CD4-positive, CD25-positive, alpha-beta regulatory T cell (primary cell): ENCODE measurements around the gene RPS27A. TPM values are rescaled to one million over a fixed set of nuclear protein-coding genes. Genes with fewer than 3 reads are reported as not detected.
A peak's percentile ranks its signal among the peaks of the same experiment; 100 is the strongest.
"Not testable (repeated sequence)": the region's sequence is repeated elsewhere in the genome, so short reads cannot be mapped to it uniquely, and the experiment has no call there.

Source experiments
- ATAC-seq, 2 donors: fragments of 150-1000 bp; cut with Tn5 transposase; one replicate each; pipeline ENCODE4 v1.10.0; 2021; ENCODE audit warnings: low read depth in 2 of 2, moderate number of reproducible peaks in 2 of 2, moderate library complexity in 1 of 2
- DNase-seq, 3 donors: peaks; one replicate each; pipeline versions ENCODE4 v3.0.0 to v3.0.0-alpha.2; 2012 to 2022; ENCODE audit warnings: mixed read lengths in 1 of 3
- H3K27ac ChIP-seq: one replicate; pipeline ENCODE4 v1.7.0; 2013; ENCODE audit warnings: mild to moderate bottlenecking, low read length; ENCODE audit not compliant: insufficient read depth, poor library complexity, severe bottlenecking
- H3K27me3 ChIP-seq: one replicate; pipeline ENCODE4 v1.7.0; 2013; ENCODE audit warnings: low read length; ENCODE audit not compliant: control insufficient read depth, insufficient read depth
- H3K36me3 ChIP-seq: one replicate; pipeline ENCODE4 v1.7.0; 2013; ENCODE audit warnings: mild to moderate bottlenecking, low read length, moderate library complexity; ENCODE audit not compliant: control insufficient read depth, insufficient read depth
- H3K4me1 ChIP-seq: 2 replicates; pipeline ENCODE4 v1.7.0; 2013; ENCODE audit warnings: mild to moderate bottlenecking, low read length; ENCODE audit not compliant: insufficient read depth, control insufficient read depth, poor library complexity, severe bottlenecking
- H3K4me3 ChIP-seq: one replicate; pipeline ENCODE4 v1.7.0; 2013; ENCODE audit warnings: low read depth, mild to moderate bottlenecking, low read length, moderate library complexity
- H3K9me3 ChIP-seq, 2 experiments: 1 replicate in 1 of 2; 2 replicates in 1 of 2; pipeline ENCODE4 v1.7.0; 2013; ENCODE audit warnings: low read length in 2 of 2, mild to moderate bottlenecking in 1 of 2, moderate library complexity in 1 of 2; ENCODE audit not compliant: control insufficient read depth in 2 of 2
- H3K27ac Mint-ChIP-seq, 3 donors: one replicate each; pipeline ENCODE4 v1.8.0; 2020 to 2022; ENCODE audit warnings: mild to moderate bottlenecking in 3 of 3, mixed read lengths in 3 of 3, moderate library complexity in 2 of 3
- H3K27me3 Mint-ChIP-seq: one replicate; pipeline ENCODE4 v1.8.0; 2022; ENCODE audit warnings: mild to moderate bottlenecking, mixed read lengths
- H3K36me3 Mint-ChIP-seq: one replicate; pipeline ENCODE4 v1.8.0; 2020; ENCODE audit warnings: mixed read lengths
- H3K4me1 Mint-ChIP-seq, 4 donors: one replicate each; pipeline ENCODE4 v1.8.0; 2020 to 2022; ENCODE audit warnings: mixed read lengths in 4 of 4, mild to moderate bottlenecking in 1 of 4
- H3K4me3 Mint-ChIP-seq, 4 donors: one replicate each; pipeline ENCODE4 v1.8.0; 2020 to 2022; ENCODE audit warnings: mild to moderate bottlenecking in 4 of 4, mixed read lengths in 4 of 4, moderate library complexity in 3 of 4
- H3K9me3 Mint-ChIP-seq, 7 donors: one replicate each; pipeline ENCODE4 v1.8.0; 2020 to 2022; ENCODE audit warnings: mixed read lengths in 7 of 7, mild to moderate bottlenecking in 3 of 7, moderate library complexity in 2 of 7
- polyA plus RNA-seq, 4 donors: library from polyadenylated mRNA; unstranded; fragments of 300-500 nt; fragmentation: Illumina TruSeq; gene quantifications; one replicate each; pipeline ENCODE4 v1.2.3, GENCODE V29; 2021
- total RNA-seq: library from RNA; stranded (reverse); gene quantifications from one replicate; pipeline ENCODE4 v1.2.3, GENCODE V29; 2022

Gene RPS27A
- total and polyA plus RNA-seq, 5 donors from 2014 or later, result 1,249 to 3,459 (median 2,464) TPM

- not testable (repeated sequence) for H3K27me3 Mint-ChIP-seq, H3K27ac Mint-ChIP-seq, H3K9me3 Mint-ChIP-seq, H3K27me3 ChIP-seq, DNase-seq, H3K4me1 ChIP-seq, ATAC-seq, H3K27ac ChIP-seq, H3K4me3 Mint-ChIP-seq, H3K9me3 ChIP-seq, H3K4me3 ChIP-seq
- peaks cover 6 to 10% (median 7%) of the 10 kb centered on the region in 4 donors for H3K4me1 Mint-ChIP-seq
- peaks cover 48% of the 10 kb centered on the region for H3K36me3 ChIP-seq
- H3K36me3 Mint-ChIP-seq, result peaks cover 28% of the 10 kb centered on the region
Measured at GRCh38 chr2:55241582-55241981, 9.1 kb downstream of the RPS27A start.

GRCh38 chr2:55242617-55243016 is 10.1 kb downstream of the RPS27A start:
- no peak overlapping the region for H3K4me3 ChIP-seq
- Mint-ChIP-seq H3K27ac (peak overlapping the region in 1 of 3 donors; percentile 21), H3K4me1 (peaks cover 6 to 10% (median 9%) of the 10 kb centered on the region in 4 donors), H3K27me3 (no peaks in the 10 kb centered on the region), H3K36me3 (peaks cover 33% of the 10 kb centered on the region), H3K4me3 (no peak overlapping the region), H3K9me3 (no peaks in the 10 kb centered on the region)
- DNase-seq (no peak), ATAC-seq (no peak)
- no peaks in the 10 kb centered on the region for H3K27me3 ChIP-seq
- peaks cover 49% of the 10 kb centered on the region for H3K36me3 ChIP-seq
- H3K9me3 ChIP-seq, result no peaks in the 10 kb centered on the region
- peaks cover 4% of the 10 kb centered on the region for H3K4me1 ChIP-seq
- no peak overlapping the region for H3K27ac ChIP-seq

- Mint-ChIP-seq H3K27ac (no peak overlapping the region), H3K36me3 (peaks cover 35% of the 10 kb centered on the region)
Measured at GRCh38 chr2:55245411-55245810, 12.9 kb downstream of the RPS27A start.

GRCh38 chr2:55247025-55247424 is 14.5 kb downstream of the RPS27A start:
- Mint-ChIP-seq H3K4me1 (peaks cover 0 to 3% (median 0%) of the 10 kb centered on the region in 4 donors), H3K27ac (no peak overlapping the region)

More at GRCh38 chr2:55245411-55245810, 12.9 kb downstream of the RPS27A start:
- peaks cover 0 to 3% (median 0%) of the 10 kb centered on the region in 4 donors for H3K4me1 Mint-ChIP-seq
- ATAC-seq, result no peak
- no peaks in the 10 kb centered on the region for H3K27me3 ChIP-seq
- no peaks in the 10 kb centered on the region for H3K9me3 ChIP-seq
- no peaks in the 10 kb centered on the region for H3K4me1 ChIP-seq
- H3K36me3 ChIP-seq, result peaks cover 60% of the 10 kb centered on the region
- no peaks in the 10 kb centered on the region for H3K27me3 Mint-ChIP-seq
- no peak for DNase-seq
- H3K4me3 ChIP-seq, result no peak overlapping the region
- no peaks in the 10 kb centered on the region for H3K9me3 Mint-ChIP-seq
- H3K4me3 Mint-ChIP-seq, result no peak overlapping the region
- H3K27ac ChIP-seq, result no peak overlapping the region

GRCh38 chr2:55252832-55253231 is 20.3 kb downstream of the RPS27A start:
- no peak overlapping the region for H3K4me3 Mint-ChIP-seq
- H3K27ac Mint-ChIP-seq, result no peak overlapping the region
- no peaks in the 10 kb centered on the region for H3K27me3 Mint-ChIP-seq
- DNase-seq, result no peak
- Histone ChIP-seq H3K27me3 (no peaks in the 10 kb centered on the region), H3K36me3 (peaks cover 56% of the 10 kb centered on the region), H3K9me3 (no peaks in the 10 kb centered on the region), H3K27ac (no peak overlapping the region), H3K4me1 (no peaks in the 10 kb centered on the region), H3K4me3 (no peak overlapping the region)
- no peak for ATAC-seq
- peaks cover 0 to 6% (median 0%) of the 10 kb centered on the region in 4 donors for H3K4me1 Mint-ChIP-seq
- H3K9me3 Mint-ChIP-seq, result no peaks in the 10 kb centered on the region
- peaks cover 32% of the 10 kb centered on the region for H3K36me3 Mint-ChIP-seq

More at GRCh38 chr2:55247025-55247424, 14.5 kb downstream of the RPS27A start:
- no peaks in the 10 kb centered on the region for H3K4me1 ChIP-seq
- Mint-ChIP-seq H3K4me3 (no peak overlapping the region), H3K36me3 (peaks cover 37% of the 10 kb centered on the region), H3K27me3 (no peaks in the 10 kb centered on the region), H3K9me3 (no peaks in the 10 kb centered on the region)
- no peak for DNase-seq
- H3K27ac ChIP-seq, result no peak overlapping the region
- no peak overlapping the region for H3K4me3 ChIP-seq
- peaks cover 65% of the 10 kb centered on the region for H3K36me3 ChIP-seq
- no peaks in the 10 kb centered on the region for H3K9me3 ChIP-seq
- no peaks in the 10 kb centered on the region for H3K27me3 ChIP-seq
- no peak for ATAC-seq

GRCh38 chr2:55259586-55259985 is 27.1 kb downstream of the RPS27A start:
- H3K27me3 Mint-ChIP-seq, H3K27ac ChIP-seq, DNase-seq, H3K9me3 Mint-ChIP-seq, H3K27me3 ChIP-seq, H3K4me1 Mint-ChIP-seq, ATAC-seq, H3K27ac Mint-ChIP-seq, H3K9me3 ChIP-seq, H3K4me1 ChIP-seq, H3K4me3 ChIP-seq, H3K4me3 Mint-ChIP-seq: not testable (repeated sequence)
- peaks cover 22% of the 10 kb centered on the region for H3K36me3 Mint-ChIP-seq
- peaks cover 49% of the 10 kb centered on the region for H3K36me3 ChIP-seq

- Mint-ChIP-seq H3K4me3 (peak overlapping the region; percentile 95 to 99 (median 96)), H3K27me3 (peaks cover 7% of the 10 kb centered on the region), H3K9me3 (no peaks in the 10 kb centered on the region), H3K27ac (peak overlapping the region; percentile 94 to 98 (median 98)), H3K4me1 (peaks cover 7 to 37% (median 21%) of the 10 kb centered on the region in 4 donors), H3K36me3 (peaks cover 6% of the 10 kb centered on the region)
- peak overlapping the region; percentile 97 for H3K4me3 ChIP-seq
- peak overlapping the region; percentile 84 for H3K27ac ChIP-seq
- ATAC-seq (no peak), DNase-seq (no peak)
- peaks cover 10% of the 10 kb centered on the region for H3K36me3 ChIP-seq
- H3K4me1 ChIP-seq, result peaks cover 13% of the 10 kb centered on the region
- H3K9me3 ChIP-seq, result no peaks in the 10 kb centered on the region
- H3K27me3 ChIP-seq, result no peaks in the 10 kb centered on the region
Measured at GRCh38 chr2:55268288-55268906, 35.9 kb downstream of the RPS27A start.
